ENCODE results near the gene ZNRF3.
A peak's percentile ranks its signal among the peaks of the same experiment; 100 is the strongest.

Gene ZNRF3

GRCh38 chr22:28967163-28967665 lies 83.8 kb downstream of the ZNRF3 start:
- CTCF ChIA-PET, result no interaction called here
- POLR2A ChIA-PET, result no interaction called here
- no peak for DNase-seq (ENCODE audit: low read depth, low spot score)
- TF ChIP-seq CTCF (IDR thresholded peaks at IDR 0.05; ENCODE audit: insufficient read depth, low read length, missing control alignments), result no peak
- H3K4me3 ChIP-seq (ENCODE audit: low read depth, low read length), result no peak overlapping the region

- no peak overlapping the region for H3K4me3 ChIP-seq (ENCODE audit: low read depth, low read length)
- ChIA-PET CTCF (no interaction called here), POLR2A (no interaction called here)
- DNase-seq (ENCODE audit: low read depth, low spot score), result no peak
- no peak for TF ChIP-seq CTCF (IDR thresholded peaks at IDR 0.05; ENCODE audit: insufficient read depth, low read length, missing control alignments)
Measured at GRCh38 chr22:28967969-28968368, 84.6 kb downstream of the ZNRF3 start.

- ChIA-PET POLR2A (no interaction called here), CTCF (no interaction called here)
- H3K4me3 ChIP-seq (ENCODE audit: low read depth, low read length), result no peak overlapping the region
- TF ChIP-seq CTCF (IDR thresholded peaks at IDR 0.05; ENCODE audit: insufficient read depth, low read length, missing control alignments), result no peak
- DNase-seq (ENCODE audit: low read depth, low spot score), result no peak
Measured at GRCh38 chr22:28969401-28970168, 86.2 kb downstream of the ZNRF3 start.

- H3K4me3 ChIP-seq (ENCODE audit: low read depth, low read length), result no peak overlapping the region
- TF ChIP-seq CTCF (IDR thresholded peaks at IDR 0.05; ENCODE audit: insufficient read depth, low read length, missing control alignments), result no peak
- no peak for DNase-seq (ENCODE audit: low read depth, low spot score)
- ChIA-PET POLR2A (no interaction called here), CTCF (no interaction called here)
Measured at GRCh38 chr22:28973352-28973751, 90.0 kb downstream of the ZNRF3 start.

- TF ChIP-seq CTCF (IDR thresholded peaks at IDR 0.05; ENCODE audit: insufficient read depth, low read length, missing control alignments), result no peak
- no peak for DNase-seq (ENCODE audit: low read depth, low spot score)
- ChIA-PET POLR2A (no interaction called here), CTCF (no interaction called here)
- peak overlapping the region; percentile 32 for H3K4me3 ChIP-seq (ENCODE audit: low read depth, low read length)
Measured at GRCh38 chr22:28977060-28977459, 93.7 kb downstream of the ZNRF3 start.

- no peak for DNase-seq (ENCODE audit: low read depth, low spot score)
- TF ChIP-seq CTCF (IDR thresholded peaks at IDR 0.05; ENCODE audit: insufficient read depth, low read length, missing control alignments), result no peak
- ChIA-PET POLR2A (no interaction called here), CTCF (interaction anchor here (0.9 kb wide), 1 partner anchor 63 kb away, joined by 6 read pairs; no protein-coding TSS in a partner anchor)
- H3K4me3 ChIP-seq (ENCODE audit: low read depth, low read length), result peak overlapping the region; percentile 32
Measured at GRCh38 chr22:28977481-28977971, 94.2 kb downstream of the ZNRF3 start.
